HG03196 (cell line): ENCODE data around the gene FOXN3.
"Not testable (repeated sequence)": the region's sequence is repeated elsewhere in the genome, so short reads cannot be mapped to it uniquely, and the experiment has no call there.

ENCODE experiments used
- ATAC-seq: cut with Tn5 transposase; IDR thresholded peaks from one replicate; pipeline ENCODE4 v1.9.1; 2021; ENCODE audit not compliant: unreplicated experiment

The FOXN3 gene

DNA sequence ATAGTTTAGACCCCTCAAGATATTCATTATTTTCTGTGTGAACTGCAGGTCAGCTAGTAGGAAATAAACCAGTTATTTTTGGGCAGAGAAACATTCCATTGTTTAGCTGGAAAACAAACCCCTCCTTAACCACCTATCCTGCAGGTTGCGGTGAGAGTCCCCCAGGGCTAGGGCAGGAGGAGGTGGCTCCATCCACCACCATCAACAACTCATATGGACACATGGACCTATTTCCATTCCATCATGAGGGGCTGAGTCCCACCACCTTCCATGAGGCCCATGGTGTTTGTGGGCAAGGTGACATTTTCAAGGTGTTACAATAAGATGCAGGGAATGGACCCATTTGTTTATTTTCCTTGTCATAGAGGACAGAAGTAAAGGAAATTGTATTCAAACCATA lies 160.1 kb downstream of the FOXN3 start:
- no peak for ATAC-seq

DNA sequence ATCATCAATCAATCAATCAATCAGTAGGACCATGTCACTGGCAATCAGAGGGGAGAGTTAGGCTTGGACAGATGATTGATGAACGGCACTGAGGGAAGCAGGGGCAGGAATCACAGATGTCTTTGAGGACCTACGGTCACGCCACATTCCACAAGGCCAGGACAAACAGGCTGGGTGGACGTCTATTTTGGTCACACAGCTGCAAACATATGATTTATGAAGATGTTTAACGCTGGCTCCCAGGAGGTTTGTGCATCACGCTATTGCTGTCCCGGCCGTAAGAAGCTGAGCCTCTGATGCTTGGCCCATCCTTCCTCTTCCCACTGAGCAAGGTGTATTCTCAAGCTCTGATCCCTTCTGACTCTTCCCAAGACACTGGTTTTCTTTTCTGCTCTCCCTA lies 160.8 kb downstream of the FOXN3 start:
- no peak for ATAC-seq

DNA sequence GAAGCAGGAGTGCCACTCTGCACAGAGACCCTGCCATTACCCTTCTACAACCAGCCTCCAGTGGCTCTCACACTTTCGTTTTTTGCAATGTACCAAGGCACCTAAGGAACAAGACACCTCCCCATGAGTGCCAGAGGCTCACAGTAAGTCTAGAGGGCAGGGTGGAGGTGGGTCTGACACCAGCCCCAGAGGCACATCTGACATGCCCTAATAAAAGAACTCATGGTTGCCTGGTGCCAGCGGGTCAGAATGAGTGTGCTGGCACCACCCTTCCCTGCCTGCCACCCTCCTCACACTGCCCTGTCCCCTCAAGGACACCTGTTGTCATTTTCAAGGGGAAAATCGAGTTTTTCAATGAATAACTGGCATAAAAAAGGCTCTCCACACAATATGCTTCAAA lies 161.2 kb downstream of the FOXN3 start:
- ATAC-seq, result no peak

DNA sequence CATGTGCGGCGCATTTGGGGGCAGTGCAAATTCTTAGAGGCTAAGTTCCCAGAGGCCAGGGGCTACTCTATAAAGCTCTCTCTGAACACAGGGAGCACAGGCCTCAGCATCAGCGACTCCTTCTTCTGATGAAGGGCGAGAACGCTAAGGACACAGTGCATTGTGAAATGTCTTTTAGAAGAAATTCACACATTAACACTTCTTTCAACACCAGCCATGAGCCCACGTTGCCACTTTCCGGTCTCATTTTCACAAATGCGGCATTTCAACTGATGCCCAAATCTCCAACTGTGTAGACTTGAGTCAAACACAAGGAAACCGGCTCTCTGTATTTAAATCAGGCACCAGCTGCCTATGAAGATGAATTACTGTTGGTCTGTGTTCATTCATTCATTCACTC lies 162.0 kb downstream of the FOXN3 start:
- ATAC-seq, result no peak

- ATAC-seq, result no peak
Measured at GRCh38 chr14:89254166-89254909, 162.7 kb downstream of the FOXN3 start.

- ATAC-seq, result no peak
Measured at GRCh38 chr14:89252887-89253532, 164.0 kb downstream of the FOXN3 start.

DNA sequence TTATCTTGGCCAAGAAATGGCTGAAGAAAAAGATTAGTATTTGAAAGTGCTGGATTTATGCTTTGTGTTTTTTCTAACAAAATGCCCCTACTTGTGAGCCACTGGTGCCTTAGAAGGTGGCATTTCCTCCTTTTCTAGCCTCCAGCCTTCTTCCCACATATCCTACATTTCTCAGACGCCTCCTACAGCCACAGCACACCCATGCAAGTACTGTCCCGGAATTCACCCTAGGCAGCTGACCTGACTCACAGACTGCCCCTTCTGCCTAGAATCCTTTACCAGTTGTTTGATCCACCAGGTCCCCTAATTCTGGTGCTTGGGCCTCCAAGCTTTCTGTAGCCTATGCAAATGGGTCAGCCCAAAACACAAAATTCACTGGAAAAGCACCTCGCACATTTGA lies 166.0 kb downstream of the FOXN3 start:
- ATAC-seq, result no peak

- not testable (repeated sequence) for ATAC-seq
Measured at GRCh38 chr14:89250655-89250975, 166.4 kb downstream of the FOXN3 start.

DNA sequence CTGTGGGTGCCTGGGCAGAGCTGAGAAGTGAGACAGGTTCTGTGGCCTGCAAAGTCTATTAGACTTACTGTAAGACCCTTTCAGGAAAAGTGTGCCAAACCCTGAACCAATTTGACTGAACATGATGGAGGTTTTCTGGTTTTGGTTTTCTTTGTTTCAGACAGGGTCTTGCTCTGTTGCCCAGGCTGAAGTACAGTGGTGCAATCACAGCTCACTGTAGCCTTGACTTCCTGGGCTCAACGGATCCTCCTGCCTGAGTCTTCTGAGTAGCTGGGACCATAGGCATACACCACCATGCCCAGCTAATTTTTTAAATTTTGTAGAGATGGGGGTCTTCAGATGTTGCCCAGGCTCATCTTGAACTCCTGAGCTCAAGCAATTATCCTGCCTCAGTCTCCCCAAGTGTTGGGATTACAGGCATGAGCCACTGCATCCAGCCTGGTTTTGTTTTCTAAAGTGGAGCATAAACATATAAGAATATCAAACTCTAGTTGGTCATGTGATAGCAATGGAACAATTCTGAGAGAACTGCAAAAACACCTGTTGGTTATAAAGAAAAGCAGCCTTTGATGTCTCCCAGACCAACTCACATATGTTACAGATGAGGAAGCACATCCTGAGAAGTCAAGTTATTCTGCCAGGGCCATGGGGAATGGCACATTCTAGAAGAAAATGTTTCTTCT lies 166.9 kb downstream of the FOXN3 start:
- no peak for ATAC-seq

GRCh38 chr14:89249065-89249695 lies 167.9 kb downstream of the FOXN3 start:
- ATAC-seq, result no peak

- ATAC-seq, result no peak
Measured at GRCh38 chr14:89248411-89249064, 168.5 kb downstream of the FOXN3 start.

- ATAC-seq, result no peak
Measured at GRCh38 chr14:89247457-89248122, 169.4 kb downstream of the FOXN3 start.

GRCh38 chr14:89246290-89246689 lies 170.7 kb downstream of the FOXN3 start:
- ATAC-seq, result no peak

GRCh38 chr14:89245802-89246201 lies 171.2 kb downstream of the FOXN3 start:
- ATAC-seq, result no peak

- no peak for ATAC-seq
Measured at GRCh38 chr14:89244720-89245119, 172.3 kb downstream of the FOXN3 start.

DNA sequence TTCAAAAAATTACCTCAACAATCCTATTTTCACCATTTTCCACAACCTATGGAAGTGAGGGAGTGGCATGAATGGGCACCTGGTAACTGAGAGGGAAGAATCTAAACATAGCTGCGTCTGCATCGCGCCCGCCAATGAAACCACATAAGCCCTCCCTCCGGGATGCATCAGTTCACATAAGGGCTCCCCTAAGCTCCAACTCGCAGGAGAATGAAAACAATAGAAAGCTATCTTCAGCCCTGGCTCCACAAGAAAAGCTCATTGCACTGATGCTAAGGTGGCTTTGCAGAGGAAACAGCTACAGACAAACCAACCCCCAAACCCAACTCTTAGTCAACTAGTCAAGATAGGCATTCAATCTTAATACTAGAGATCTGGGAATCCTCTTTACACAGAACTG lies 173.3 kb downstream of the FOXN3 start:
- no peak for ATAC-seq

DNA sequence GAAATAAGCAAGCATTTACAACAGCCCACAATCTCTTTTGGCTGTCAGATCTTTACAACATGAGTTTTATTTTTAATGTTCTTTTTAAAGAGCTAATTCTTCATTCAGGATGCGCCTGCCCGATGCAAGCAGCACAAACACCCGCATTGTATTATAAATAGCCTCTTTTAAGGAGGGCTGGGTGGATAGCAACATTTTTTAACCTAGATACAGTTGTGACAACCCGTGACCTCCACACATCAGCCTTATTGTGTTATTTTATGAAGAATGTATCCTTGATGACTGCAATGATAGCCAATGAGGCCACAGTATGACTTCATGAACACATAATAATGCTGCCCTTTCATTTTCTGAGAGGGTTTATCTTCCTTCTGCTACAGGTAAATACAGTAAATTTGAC lies 173.7 kb downstream of the FOXN3 start:
- no peak for ATAC-seq

- ATAC-seq, result no peak
Measured at GRCh38 chr14:89242652-89243279, 174.3 kb downstream of the FOXN3 start.

GRCh38 chr14:89241934-89242651 lies 174.9 kb downstream of the FOXN3 start:
- no peak for ATAC-seq

- ATAC-seq, result no peak
Measured at GRCh38 chr14:89241257-89241656, 175.8 kb downstream of the FOXN3 start.
